ENCODE data around the gene HDDC3.
"Not testable (repeated sequence)": the region's sequence is repeated elsewhere in the genome, so short reads cannot be mapped to it uniquely, and the experiment has no call there.

The HDDC3 gene

DNA sequence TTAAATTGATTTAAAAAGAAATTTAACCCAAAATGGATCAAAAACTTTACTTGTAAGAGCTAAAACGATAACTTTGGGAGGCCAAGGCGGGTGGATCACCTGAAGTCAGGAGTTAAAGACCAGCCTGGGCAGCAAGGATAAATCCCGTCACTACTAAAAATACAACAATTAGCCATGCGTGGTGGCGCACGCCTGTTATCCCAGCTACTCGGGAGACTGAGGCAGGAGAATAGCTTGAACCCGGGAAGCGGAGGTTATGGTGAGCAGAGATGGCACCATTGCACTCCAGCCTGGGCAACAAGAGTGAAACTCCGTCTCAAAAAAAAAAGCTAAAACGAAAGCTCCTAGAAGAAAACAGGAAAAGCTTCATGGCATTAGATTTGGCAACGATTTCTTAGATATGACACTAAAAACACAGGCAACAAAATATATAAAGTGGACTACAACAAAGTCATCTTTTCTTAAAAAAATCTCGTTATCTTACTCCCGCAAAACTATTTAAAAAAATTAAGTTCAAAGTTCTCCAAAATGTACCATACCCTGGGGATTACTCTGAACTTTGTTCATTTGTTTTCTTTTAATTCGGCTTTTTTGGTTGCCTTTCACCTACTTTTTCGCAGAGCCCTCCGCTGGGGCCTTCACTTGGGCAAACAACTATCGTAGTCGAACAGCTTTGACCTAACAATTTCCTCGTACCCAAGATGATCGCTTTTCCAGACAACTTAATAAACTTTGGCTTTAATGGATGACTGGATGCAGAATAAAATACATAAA, 2.9 kb downstream of the HDDC3 start:
- DNase-seq = no peak

DNA sequence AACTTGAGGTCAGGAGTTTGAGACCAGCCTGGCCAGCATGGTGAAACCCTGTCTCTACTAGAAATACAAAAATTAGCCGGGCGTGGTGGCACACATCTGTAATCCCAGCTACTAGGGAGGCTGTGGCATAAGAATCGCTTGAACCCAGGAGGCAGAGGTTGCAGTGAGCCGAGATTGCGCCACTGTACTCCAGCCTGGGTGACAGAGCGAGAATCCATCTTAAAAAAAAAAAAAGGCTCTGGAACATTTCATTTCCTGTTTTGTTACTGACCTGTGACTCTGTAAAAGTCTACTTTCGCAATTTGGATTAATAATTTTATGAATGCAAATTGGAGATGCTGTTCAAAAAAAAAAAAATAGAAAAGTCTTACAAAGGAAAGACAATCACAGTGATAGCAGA, 4.2 kb downstream of the HDDC3 start:
- not testable (repeated sequence) for DNase-seq

DNA sequence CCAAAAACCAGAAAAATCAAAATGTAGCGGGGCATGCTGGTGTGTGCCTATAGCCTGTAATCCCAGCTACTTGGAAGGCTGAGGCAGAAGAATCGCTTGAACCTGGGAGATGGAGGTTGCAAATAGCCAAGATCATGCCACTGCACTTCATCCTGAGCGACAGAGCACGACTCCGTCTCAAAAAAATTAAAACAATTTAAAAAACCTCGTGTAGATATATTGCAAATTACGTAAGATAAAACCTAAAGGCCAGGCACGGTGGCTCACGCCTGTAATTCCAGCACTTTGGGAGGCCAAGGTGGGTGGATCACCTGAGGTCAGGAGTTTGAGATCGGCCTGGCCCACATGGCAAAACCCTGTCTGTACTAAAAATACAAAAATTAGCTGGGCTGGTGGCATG, 5.6 kb downstream of the HDDC3 start:
- DNase-seq = not testable (repeated sequence)

DNA sequence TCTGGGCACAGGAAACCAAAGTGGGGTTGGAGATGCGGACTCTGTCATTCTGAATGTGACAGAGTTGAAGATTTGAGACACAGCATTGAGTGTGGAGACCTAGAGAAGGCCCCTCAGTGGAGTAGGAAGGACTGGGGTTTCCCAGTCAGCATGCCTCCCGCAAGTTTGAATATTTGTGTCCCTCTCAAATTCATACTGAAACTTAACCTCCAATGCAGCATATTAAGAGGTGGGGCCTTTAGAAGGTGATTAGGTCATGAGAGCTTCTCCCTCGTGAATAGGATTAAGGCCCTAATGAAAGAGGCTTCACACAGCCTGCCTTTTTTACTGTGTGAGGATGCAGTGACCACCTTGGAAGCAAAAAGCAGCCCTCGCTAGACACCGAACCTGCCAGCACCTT, 8.0 kb downstream of the HDDC3 start:
- no peak for DNase-seq

DNA sequence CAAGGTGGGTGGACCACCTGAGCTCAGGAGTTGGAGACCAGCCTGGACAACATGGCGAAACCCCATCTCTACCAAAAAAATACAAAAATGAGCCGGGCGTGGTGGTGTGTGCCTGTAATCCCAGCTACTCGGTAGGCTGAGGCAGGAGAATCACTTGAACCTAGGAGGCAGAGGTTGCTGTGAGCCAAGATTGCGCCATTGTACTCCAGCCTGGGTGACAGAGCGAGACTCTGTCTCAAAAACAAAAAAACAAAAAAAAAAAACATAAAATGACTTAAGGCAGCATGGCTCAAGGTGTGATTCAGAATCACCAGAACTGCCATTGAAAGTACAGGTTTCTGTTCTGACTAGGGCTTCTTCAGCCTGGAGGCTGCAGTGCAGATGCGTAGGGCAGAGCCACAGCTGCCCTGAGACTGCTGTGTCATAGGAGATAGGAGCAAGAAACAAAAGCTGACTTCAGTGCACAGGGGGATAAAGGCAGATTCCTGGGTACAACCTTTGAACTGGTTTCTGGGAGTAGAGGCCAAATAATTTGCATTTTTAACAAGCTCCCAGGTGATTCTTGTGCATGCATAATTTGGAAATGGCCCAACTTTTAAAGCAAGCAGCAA, 9.5 kb downstream of the HDDC3 start:
- DNase-seq = not testable (repeated sequence)

DNA sequence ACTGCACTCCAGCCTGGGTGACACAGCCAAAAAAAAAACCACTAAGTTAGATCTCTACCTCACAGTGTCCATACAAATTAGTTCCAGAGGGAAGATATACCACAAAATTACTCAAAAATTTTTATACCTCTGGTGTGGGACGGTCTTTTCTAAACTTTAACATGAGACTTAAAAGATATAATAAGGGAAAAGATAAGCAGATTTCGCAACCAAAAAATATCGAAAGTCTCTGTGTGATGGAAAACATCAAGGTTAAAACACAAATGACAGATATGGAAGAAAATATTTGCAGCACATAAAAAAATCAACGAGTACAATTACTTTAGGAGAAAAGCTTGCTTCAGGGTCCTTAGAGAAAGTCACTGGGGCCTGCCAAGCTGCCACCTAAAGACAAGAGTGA, 10.5 kb downstream of the HDDC3 start:
- DNase-seq = no peak

DNA sequence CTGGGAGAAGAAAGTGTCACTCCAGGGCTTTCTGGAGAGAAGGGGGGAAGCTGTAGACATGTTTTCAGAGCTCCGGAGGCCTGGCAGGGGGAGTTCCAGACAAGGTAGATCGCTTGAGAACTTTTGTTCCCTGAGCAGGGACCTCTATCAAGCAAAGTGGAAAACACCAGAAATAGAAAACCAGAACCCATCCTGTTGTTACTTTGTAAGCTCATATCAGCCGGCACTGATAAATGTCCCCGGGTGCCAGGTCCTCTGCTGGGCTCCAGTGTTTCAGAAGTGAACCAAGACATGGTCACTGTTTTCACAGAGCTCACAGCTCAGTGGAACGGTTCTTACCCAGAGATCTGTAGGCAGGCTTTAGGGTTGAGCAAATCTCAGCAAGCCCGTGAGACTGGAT, 13.5 kb downstream of the HDDC3 start:
- no peak for DNase-seq

DNA sequence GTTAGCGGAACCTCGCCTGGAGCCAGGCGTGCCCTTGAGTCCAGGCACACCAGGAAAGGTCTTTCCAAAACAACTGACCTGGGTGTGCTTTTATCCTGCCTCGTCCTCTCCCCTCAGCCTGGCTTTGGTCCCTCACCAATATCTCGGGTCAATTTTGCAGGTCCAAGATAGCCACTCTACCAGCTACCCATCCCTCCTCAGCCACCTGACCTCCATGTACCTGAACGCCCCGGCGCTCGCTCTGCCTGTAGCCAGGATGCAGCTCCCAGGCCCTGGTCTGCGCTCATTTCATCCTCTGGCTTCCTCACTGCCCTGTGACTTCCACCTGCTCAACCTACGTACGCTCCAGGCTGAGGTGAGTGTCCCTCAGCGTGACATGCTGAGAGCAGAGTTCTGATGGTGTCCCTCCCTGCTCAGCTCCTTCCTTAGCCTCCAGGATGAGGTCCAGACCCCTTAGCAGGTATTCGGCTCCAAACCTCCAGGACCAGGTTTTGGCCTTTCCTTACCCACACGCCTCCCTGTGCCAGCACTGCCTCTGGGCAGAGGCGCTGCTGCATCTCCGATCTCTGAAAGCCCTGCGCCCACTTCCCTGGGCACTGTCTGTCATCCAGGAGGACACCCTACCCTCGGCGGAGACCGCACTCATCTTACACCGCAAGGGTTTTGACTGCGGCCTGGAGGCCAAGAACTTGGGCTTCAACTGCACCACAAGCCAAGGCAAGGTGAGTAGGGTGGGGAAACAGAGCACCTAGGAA, 14.1 kb downstream of the HDDC3 start:
- DNase-seq = no peak

DNA sequence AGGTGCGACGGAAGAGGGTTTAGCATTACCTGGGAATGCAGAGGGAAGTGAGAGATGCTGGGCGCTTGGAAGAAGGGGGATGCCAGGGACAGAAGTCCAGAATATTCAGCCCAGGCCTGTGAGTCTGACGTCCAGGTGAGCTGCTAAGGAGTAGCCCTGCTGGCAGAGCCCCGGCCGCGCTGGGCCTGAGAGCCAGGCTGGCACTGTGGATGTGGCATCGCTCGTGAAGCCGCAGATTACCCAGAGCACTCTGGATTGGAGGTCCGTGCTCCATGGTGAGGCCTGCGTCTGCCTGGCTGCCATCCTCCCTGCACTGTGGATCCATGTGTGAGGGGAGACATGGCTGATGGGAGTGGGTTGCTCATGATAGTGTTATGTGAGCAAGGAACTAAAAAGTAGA, 14.8 kb downstream of the HDDC3 start:
- no peak for DNase-seq

DNA sequence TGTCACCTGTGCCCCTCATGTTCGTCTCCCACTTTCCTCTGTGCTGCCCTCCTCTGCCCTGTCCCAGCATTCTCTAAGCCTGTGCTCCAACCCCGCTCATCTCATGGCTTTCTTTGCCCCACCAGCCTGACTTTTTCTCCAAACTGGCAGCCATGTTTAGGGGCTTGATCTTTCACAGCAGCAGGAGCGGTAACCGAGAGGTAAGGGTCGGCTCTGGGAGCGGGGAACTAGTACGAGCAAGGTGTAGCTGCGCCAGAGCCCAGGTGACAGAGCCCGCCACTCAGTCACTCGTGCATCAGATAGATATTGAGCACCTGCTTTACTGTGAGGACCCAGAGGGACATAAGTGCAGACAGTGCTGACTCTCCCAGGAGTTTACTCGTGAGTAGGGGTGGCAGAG, 15.9 kb downstream of the HDDC3 start:
- no peak for DNase-seq

DNA sequence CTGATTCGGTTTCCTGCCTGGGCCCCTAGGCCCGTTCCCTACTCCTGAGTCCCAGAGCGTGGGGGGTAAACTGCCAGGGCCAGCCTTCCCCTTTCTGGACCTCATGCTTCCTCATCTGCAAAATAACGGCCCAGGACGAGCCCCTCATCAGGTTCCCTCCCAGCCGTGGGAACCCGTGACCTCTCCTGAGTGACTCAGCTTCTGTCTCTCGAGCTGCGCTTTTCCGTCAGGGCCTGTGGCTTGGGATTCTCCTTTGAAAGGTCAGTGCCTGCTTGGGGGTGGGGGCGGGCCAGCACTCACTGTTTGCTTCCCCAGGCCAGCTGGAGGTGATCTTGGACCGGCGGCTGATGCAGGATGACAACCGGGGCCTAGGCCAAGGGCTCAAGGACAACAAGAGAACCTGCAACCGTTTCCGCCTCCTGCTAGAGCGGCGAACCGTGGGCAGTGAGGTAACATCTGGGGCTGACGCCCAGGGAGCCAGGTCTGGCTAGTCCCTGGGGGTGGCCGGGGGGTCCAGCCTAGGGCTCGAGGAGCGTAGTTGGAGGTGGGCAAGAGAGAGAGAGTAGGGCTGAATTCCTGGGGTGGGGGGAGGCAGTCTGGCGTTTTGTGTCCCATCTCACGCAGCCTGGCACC, 16.4 kb downstream of the HDDC3 start:
- no peak for DNase-seq

DNA sequence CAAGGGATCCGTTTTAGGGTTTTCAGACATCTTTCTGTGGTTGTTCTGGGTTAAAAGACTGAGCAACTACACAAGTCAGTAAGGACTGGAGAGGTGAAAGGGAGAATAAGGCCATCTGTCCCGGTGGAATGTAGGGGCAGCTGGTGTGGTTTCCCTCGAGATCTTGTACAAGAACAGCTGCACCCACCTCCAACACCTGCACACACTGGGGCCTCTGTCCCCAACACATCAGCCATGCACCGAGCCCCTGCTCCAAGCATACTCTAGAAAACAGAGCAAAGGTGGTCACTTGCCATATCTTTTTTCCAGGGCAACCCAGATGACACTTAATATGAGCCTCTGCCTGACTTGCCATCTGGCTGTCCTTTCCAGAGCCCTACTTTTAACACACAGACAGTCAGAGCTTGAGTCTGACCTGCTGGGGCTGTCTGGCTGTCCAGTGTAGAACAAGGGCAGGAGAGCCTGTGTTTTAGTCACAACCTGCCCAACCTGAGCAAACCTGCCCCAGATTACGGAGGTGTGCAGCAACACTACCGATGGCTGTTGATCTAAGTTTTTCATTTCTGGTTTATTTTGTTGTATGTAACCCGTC, 17.0 kb downstream of the HDDC3 start:
- no peak for DNase-seq

DNA sequence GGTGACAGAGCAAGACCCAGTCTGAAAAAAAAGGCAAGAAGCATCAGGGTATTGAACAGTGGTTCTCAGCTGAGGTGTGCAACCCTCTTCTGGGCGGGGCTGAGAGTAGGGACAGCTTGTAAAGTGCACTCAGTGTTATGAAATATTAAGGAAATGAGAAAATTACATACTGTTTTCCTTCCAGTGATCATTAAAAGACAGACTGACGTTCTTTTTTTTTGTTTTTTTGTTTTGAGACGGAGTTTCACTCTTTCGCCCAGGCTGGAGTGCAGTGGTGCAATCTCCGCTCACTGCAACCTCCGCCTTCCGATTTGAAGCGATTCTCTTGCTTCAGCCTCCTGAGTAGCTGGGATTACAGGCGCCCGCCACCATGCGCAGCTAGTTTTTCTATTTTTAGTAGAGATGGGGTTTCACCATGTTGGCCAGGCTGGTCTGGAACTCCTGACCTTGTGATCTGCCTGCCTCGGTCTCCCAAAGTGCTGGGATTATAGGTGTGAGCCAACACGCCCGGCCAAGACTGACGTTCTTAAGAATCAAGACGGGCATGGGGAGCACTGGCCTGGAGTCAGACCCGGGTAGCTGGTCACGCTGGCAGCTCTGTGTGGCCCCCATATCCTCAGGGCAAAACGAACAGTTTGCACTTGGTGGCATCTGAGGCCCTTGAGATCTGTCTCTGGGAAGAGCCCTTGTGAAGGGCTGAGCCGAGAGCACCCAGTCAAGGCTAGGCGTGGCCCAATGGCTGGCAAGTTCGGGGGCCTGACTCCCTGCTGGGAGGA, 17.9 kb downstream of the HDDC3 start:
- DNase-seq = no peak

DNA sequence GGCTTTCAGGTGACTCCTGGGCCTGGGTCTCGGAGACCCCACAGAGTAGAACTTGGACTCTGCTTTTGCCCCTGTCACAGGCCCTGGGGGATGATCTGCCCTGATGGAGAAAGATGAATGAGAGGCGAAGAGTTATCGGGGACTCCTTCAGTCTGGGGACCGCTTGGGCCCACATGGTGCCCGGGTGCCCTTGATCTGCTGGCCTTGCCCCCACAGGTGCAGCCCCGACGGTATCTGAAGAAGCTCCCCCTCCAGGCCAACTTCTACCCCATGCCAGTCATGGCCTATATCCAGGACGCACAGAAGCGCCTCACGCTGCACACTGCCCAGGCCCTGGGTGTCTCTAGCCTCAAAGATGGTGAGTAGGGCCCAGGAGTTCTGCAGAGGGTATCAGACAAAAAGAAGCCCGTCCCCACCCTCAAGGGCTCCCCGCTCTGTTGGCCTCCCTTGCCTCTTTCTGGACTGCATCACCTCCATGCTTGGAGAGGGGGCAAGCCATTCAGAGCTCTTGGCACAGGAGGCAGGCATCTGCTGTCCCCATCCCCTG, 18.9 kb downstream of the HDDC3 start:
- DNase-seq = no peak

DNA sequence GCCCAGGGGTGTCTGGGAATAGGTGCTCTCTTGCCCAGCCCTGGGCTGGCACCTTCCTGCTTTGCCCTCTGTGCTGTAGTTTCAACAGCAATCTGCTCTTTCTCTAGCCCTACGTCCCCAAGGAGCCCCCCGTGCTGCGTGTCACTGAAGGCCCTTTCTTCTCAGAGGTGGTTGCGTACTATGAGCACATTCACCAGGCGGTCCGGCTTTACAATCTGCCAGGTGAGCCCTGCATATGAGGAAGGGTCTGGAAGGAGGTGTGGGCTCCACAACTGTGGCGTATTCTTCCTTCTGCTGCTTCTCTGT, 19.6 kb downstream of the HDDC3 start:
- no peak for DNase-seq

DNA sequence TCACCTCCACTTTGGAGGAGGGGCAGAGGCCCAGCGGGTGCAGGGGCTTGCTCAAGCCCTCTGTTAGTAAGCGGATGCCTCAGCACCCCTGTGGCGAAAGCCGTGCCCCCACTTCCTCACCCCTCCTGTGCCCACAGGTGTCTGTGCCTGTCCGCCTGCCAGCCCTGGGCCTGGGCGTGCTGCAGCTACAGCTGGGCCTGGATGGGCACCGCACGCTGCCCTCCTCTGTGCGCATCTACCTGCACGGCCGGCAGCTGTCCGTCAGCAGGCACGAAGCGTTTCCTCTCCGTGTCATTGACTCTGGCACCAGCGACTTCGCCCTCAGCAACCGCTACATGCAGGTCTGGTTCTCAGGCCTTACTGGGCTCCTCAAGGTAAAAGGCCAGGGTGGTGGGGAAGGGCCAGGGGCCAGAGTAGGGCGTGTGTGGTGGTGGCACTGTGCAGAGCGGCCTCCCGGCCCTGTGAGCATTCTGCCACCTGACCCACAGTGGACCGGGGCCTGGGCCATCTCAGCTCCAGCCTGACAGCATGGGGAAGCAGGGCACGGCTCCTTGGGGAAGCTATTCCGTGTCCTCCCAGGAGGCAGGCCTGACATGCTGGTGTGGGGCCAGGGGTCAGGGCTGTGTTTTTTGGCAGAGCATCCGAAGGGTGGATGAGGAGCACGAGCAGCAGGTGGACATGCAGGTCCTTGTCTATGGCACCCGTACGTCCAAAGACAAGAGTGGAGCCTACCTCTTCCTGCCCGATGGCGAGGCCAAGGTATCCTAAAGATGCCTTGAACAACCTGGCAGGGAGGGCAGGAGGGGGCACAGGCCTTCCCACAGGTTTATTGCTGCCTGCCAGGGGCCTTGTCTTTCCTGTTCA, 20.2 kb downstream of the HDDC3 start:
- no peak for DNase-seq

DNA sequence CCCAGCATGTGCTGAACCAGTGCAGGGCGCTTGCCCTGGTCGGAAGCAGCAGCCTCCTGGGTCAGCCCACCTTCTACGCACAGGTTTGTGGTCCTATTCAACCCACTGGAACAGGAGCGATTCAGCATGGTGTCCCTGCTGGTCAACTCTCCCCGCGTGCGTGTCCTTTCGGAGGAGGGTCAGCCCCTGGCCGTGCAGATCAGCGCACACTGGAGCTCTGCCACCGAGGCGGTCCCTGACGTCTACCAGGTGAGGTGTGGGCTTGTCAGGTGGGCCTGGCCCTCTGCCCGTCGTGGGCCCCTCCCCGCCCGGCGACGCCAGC, 21.1 kb downstream of the HDDC3 start:
- no peak for DNase-seq

DNA sequence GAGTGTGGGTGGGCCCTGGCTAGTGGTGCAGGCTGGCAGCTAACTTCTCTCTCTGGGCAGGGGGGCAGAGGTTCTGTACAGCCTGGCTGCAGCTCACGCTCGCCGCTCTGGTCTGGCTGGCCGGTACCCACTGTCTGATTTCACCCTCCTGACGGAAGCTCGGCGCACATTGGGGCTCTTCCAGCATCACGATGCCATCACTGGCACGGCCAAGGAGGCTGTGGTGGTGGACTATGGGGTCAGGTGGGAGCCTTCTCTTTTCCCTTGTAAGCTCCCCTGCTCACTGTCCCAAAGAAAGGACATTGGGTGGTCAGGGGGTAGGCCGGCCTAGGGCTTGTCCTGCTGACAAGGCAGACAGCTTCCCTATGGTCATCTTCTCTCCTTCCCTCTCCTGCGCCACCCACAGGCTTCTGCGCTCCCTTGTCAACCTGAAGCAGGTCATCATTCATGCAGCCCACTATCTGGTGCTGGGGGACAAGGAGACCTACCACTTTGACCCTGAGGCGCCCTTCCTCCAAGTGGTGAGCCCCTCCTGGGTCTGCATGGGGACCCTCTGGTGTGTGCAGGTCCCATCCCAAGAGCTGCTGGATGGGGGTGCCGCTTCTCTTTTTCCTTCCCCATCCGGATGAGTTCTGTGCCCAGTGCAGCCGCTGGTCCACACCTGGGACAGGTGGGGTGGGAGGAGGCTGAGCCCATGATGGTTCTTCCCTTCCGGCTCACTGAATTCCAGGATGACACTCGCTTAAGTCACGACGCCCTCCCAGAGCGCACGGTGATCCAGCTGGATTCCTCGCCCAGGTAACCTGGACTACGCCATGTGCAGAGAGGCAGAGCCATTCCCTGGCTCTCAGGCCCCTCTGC, 21.7 kb downstream of the HDDC3 start:
- DNase-seq = no peak

DNA sequence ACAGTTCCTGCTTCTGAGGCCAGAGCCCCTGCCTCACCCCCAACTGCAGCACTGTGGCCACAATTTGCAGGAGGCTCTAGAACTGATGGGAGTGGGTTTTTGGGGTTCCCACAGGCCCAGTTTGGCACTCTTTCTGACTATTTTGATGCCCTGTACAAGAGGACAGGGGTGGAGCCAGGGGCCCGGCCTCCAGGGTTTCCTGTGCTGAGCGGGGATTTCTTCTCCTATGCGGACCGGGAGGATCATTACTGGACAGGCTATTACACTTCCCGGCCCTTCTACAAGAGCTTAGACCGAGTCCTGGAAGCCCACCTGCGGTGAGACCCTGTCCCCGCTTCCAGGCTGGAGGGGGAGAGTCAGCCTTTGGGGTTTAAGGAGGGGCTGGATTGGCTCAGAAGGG, 22.4 kb downstream of the HDDC3 start:
- DNase-seq = no peak

DNA sequence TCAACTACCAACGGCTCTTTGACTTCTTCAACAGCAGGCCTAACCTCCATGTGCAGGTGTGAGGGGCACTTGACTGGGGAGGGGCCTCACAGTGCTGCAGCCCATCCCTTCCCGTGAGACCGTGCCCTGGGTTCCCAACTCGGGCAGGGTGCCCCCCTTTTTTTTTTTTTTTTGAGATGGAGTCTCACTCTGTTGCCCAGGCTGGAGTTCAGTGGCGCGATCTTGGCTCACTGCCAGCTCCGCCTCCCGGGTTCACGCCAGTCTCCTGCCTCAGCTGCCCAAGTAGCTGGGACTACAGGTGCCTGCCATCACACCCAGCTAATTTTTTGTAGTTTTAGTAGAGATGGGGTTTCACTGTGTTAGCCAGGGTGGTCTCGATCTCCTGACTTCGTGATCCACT, 22.9 kb downstream of the HDDC3 start:
- DNase-seq = not testable (repeated sequence)
